K562 (cell line): ENCODE data around the gene SKAP2. TPM values are rescaled to one million over a fixed set of nuclear protein-coding genes. Genes with fewer than 3 reads are reported as not detected.

Source experiments
- IRF1 ChIP-seq: sonication (generic); formaldehyde crosslinking; IDR thresholded peaks from 2 replicates; pipeline ENCODE4 v1.8.0; 2022; ENCODE audit warnings: missing genetic modification reagents, mild to moderate bottlenecking, borderline replicate concordance
- RFX1 ChIP-seq: fragments of 450-650 bp; IDR thresholded peaks from 2 replicates; pipeline ENCODE4 v1.6.1; 2016; ENCODE audit warnings: mild to moderate bottlenecking, moderate library complexity
- TEAD4 ChIP-seq, 2 experiments: sonication (generic) in 1 of 2; formaldehyde crosslinking in 1 of 2; IDR thresholded peaks; 2 replicates each; pipeline versions ENCODE4 v1.6.1 to v1.8.0; 2012 to 2022; ENCODE audit warnings: borderline replicate concordance in 1 of 2, inconsistent platforms in 1 of 2, low read length in 1 of 2, mild to moderate bottlenecking in 1 of 2, missing genetic modification reagents in 1 of 2
- polyA plus RNA-seq, 8 experiments: library from polyadenylated mRNA; depleted of rRNA in 4 of 8; stranded (reverse) in 5 of 8; unstranded in 3 of 8; fragments of >200 nt; fragmentation: Nextera tagmentation in 2 of 8; fragmentation: Illumina TruSeq in 1 of 8; extraction: Ambion mirVana in 2 of 8; extraction: Trizol in 1 of 8; gene quantifications; 2 replicates each; pipeline versions ENCODE4 v1.2.1 to v1.2.3, GENCODE V29; 2011 to 2014; ENCODE audit warnings: inconsistent platforms in 1 of 8, missing spikeins in 1 of 8
- total RNA-seq, 7 experiments: library from RNA; depleted of rRNA in 6 of 7; stranded (reverse); fragments of >200 nt in 6 of 7; fragmentation: Illumina TruSeq in 2 of 7; extraction: Trizol in 2 of 7; gene quantifications; 2 replicates each; pipeline versions ENCODE4 v1.2.1 to v1.2.3, GENCODE V29; 2011 to 2021; ENCODE audit warnings: low replicate concordance in 1 of 7
- TF ChIP-seq, protein P1 (sequence below): fragments of 200-800 bp; sonication (Bioruptor generic); IDR thresholded peaks from 2 replicates; pipeline ENCODE4 v1.6.1; 2017; ENCODE audit warnings: missing genetic modification characterization, missing compliant biosample characterization
- TF ChIP-seq, protein P2 (sequence below): sonication (generic); IDR thresholded peaks from 2 replicates; pipeline ENCODE4 v1.6.1; 2016

SKAP2 gene
- total and polyA plus RNA-seq, 9 of the 15 experiments (the other 6 are each of a cell fraction or from before 2014, with no cell fraction given), result 4.2 to 11.7 (median 8.3) TPM

- TF ChIP-seq IRF1 (no peak), TEAD4 (IDR thresholded peaks at IDR 0.05; ENCODE audit: low read length) (peak; percentile 75), TEAD4 (CRISPR knock-in tag; IDR thresholded peaks at IDR 0.05; ENCODE audit: borderline replicate concordance) (no peak), RFX1 (0 out of 2 replicates have a peak, but pooled peaks have one; percentile 13)
- TF ChIP-seq, protein P1, sequence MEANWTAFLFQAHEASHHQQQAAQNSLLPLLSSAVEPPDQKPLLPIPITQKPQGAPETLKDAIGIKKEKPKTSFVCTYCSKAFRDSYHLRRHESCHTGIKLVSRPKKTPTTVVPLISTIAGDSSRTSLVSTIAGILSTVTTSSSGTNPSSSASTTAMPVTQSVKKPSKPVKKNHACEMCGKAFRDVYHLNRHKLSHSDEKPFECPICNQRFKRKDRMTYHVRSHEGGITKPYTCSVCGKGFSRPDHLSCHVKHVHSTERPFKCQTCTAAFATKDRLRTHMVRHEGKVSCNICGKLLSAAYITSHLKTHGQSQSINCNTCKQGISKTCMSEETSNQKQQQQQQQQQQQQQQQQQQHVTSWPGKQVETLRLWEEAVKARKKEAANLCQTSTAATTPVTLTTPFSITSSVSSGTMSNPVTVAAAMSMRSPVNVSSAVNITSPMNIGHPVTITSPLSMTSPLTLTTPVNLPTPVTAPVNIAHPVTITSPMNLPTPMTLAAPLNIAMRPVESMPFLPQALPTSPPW (CRISPR knock-in tag), result 0 out of 2 replicates have a peak, but pooled peaks have one; percentile 33
- TF ChIP-seq, protein P2, sequence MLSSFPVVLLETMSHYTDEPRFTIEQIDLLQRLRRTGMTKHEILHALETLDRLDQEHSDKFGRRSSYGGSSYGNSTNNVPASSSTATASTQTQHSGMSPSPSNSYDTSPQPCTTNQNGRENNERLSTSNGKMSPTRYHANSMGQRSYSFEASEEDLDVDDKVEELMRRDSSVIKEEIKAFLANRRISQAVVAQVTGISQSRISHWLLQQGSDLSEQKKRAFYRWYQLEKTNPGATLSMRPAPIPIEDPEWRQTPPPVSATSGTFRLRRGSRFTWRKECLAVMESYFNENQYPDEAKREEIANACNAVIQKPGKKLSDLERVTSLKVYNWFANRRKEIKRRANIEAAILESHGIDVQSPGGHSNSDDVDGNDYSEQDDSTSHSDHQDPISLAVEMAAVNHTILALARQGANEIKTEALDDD, result peak; percentile 46; the same call in 1 of the 2 replicates
Observed at GRCh38 chr7:26858241-26858715, 6.1 kb downstream of the SKAP2 start (continued).
